ENCODE measurements around the gene GRID1.

GRID1 gene

GRCh38 chr10:85658518-85658917 lies 708.1 kb downstream of the GRID1 start:
- no peak for DNase-seq

DNA sequence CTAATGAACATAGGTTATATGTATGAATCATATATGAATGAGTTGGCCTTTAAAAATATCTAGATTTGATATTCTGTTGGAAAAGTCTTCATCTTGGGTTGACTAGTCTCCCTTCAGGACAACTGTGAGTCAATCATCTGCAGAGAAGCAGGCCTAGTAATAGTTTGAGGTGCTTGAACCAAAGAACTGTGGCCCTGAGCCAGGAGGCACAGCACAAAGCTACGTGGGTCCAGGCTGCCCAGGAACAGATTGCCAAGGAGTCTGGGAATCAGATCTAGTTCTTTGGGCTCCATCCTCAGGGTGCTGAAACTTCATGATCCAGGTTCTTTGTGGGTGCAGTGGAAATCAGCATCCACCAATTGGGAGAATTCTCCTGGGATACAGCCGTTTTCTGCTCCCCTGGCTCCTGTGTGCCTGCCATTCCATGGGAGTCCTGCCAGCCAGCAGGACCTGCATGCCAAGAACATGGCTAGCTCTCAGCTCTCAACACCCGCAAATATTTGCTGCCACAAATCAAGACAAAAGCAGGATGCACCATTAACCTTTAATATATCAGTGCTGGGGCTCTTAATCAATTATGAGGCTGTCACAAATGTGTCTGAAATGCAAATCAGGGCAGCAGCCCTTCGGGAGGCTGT lies 709.0 kb downstream of the GRID1 start:
- DNase-seq: no peak

DNA sequence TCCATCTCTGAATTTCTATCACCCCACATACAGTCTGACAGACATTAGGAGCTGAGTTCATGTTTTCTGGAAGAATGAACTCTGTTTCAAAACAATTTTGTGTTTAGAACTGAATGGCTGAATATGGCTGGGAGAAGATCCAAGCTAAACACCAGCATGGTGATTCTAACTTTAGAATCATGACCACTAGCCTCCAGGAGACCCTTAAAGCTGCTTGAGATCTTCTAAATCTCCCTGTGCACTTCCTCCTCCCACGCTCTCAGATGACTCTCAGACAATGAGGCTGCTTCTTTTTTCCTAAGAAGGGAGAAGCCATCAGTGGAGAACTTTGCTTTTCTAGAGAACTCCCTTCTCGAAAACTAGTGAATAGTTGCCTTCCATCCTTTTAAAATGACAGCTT lies 711.2 kb downstream of the GRID1 start:
- DNase-seq: no peak

DNA sequence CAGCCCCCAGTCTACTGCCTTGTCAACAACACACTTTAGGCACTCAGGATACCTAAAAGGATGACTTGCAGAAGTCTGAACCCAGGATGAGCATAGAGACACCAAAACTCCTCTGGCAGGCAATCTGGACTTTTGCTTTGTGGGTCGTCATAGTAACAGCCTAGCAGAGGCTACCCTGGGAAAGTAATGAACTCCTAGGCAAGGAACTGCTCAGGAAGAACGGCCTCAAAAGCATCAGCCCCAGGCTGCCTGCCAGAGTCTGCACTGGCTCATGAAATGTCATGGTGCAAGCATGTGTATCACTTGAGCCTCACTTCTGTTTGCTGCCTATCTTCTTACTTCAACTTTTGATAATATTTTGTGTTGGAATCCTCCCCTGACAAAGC lies 715.1 kb downstream of the GRID1 start:
- DNase-seq: no peak

GRCh38 chr10:85650791-85651496 lies 715.7 kb downstream of the GRID1 start:
- DNase-seq: no peak

DNA sequence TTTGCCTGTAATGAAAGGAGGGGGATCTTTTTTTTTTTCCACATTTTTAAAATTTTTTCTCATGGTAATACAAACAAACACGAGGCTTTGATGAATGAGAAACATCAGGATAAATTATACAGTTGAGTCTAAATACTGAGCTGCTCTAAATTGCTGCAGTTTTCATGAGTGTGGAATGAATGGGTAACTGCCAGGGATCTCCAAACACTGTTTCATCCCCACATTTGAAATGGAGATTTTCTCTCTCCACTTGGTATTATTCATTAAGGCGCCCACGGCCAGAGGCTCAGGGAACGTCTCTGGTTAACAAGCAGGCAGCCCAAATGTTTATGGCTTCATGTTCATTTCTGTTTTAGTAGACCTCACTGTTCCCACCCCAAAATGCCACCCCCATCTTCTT lies 717.1 kb downstream of the GRID1 start:
- no peak for DNase-seq

DNA sequence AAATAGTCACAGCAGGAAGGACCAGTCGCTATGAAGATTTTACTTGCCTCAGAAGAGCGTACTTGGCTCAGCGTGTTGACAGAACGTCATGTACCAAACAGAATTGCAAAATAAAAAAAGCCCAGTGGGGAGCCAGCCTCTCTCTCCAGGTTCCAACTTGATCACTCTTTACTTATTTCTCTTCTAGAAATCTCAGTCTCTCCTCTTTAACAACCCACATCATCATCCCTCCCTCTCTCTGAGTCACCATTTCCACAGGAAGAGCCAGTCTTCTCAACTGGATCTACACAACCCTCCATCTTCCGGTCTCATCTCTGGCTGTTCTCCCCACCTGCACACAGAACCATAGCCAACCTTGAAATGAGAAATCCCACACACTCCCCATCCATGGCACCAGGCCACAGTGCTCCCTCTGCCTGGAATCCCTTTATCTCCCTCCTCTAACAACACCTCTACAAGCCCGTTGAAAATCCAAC lies 718.3 kb downstream of the GRID1 start:
- DNase-seq: no peak

DNA sequence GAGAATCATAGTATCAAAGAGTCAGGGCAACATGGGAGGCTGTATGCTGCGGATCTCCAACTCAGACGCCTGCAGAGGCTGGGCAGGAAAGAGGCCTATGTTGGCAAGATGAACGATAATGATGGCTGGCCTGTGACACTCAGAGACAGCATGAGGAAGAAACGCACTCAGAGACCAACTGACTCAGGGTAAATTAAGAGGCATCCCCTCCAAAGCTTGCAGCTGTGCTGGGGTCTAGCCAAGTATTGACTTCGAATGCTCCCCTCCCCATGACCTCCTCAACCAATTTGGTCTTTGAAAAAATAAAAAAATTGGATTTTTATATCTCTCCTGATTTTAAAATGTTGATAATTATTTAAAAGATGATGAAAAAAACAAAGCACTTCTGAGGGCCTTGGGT lies 718.9 kb downstream of the GRID1 start:
- no peak for DNase-seq

DNA sequence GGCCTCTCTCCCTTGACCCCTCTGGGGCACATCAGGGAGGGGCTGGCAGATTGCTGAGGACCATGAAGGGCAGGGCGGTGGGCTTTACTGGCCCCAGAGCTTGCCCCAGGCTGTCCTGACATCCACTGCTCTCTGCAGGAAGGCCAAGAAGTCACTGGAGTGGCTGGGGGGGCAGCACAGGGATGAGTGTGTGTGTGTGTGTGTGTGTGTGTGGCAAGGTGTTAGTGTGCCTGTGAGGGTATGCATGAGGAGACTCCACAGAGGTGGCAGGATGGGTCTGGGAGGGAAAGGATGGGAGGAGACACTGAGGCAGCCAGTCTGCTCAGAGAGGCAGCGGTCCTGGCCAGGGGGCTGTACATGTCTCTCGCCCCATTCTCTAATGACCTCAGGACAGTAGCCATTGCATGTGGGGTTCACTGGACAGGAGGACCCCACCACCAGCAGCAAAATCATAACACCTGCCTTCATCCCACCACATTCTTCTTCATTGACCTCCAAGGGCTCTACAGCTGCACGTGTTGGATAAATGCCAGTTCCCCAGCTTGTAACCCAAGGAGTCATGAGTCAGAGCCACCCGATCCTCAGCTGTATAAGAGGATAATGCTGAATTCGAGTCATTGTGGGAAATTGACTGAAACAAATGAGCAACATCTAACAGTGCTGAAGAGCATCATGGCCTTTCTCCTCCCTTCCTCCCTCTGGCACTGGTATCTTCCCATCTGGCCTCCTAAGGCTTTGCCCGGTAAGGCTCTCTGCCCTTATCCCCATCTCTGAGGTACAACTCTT lies 720.5 kb downstream of the GRID1 start:
- DNase-seq: no peak

GRCh38 chr10:85645053-85645452 lies 721.5 kb downstream of the GRID1 start:
- DNase-seq: no peak

- DNase-seq: no peak
These were observed 722.6 kb downstream of the GRID1 start for GRCh38 chr10:85643845-85644525.

- DNase-seq: no peak
These were observed 723.3 kb downstream of the GRID1 start for GRCh38 chr10:85643171-85643844.

DNA sequence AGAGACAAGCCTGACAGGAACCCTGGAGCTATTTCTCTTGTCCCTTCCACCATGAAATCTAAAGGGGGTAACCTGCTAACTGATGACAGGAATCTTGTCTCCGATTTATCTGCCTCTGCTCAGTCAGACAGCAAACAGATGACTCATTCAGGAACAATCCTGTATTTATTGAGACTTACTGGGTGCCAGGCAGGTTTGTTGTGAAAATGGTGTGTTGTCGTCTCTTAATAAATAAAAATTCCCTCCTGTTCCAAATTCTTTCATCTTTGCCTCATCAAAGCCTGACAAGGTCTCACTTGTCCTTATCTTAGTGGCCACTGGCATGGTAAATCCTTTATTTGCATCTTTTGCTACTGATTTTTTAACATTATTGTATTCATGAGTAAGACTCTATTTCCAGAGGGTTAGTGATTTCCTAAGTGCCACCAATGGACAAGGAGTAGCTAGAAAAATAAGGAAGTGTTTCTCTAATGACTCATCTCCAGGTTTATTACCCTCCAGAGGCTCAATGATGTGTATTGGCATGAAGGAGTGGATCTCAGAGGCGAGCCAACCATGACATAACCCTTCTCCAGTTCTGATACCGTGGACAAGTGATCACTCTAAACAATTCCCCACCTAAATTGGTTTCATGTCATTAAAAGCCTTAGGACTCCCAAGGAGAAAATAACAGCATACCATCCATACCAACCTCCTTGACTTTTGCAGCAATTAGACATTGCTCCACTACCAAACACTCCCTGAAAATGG lies 724.0 kb downstream of the GRID1 start:
- no peak for DNase-seq

DNA sequence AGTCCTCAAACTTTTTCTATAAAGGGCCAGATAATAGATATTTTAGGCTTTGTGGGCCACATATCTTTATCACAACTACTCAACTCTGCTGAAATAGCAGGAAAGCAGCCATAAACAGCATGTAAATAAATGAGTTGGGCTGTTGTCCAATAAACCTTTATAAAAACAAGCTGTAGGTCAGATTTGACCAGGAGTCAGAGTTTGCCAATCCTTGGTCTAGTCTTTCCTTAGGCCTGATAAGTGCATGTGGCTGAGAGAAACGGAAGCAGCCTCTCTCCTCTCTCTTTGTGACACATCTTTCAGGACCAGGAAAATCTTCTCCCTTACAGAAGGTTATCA lies 724.5 kb downstream of the GRID1 start:
- no peak for DNase-seq

DNA sequence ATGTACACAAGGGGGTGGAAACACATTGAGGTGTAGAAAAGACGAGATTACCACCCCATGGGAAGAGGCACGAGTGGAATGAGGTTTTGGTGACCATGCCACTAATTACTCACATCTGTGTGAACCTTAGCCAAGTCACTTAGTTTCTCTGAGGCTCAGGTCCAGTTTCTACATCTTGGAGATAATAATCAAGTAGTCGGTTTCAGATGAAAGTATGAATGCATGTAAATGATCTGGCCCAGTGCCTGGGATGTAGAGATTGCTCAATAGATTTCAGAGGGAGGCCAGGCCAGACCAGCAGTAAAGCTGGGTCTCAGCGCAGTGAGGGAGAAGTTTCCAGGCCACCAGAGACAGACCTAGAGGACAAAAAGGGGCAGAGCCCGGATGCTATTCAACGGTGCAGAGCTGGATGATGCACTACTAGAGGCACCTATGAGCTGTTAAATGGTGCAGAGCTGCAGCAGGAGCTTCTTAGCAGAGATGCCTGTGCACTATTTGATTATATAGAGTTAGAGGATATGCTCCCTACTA lies 725.1 kb downstream of the GRID1 start:
- no peak for DNase-seq

DNA sequence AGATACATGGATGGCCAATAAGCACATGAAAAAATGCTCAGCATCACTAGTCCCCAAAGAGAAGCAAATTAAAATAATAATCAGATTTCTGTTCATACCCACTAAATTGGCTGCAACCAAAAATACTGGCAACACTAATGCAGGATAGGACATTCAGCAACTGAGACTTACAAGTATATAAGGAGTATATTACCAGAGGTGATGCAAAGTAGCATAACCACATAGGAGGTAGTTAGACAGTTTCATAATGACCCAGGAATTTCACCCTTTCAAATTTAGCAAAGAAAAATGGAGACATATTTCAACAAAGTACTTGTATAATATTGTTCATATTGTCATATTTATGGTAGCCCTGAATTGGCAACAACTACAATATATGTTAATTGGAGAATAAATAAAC lies 727.8 kb downstream of the GRID1 start:
- DNase-seq: no peak

DNA sequence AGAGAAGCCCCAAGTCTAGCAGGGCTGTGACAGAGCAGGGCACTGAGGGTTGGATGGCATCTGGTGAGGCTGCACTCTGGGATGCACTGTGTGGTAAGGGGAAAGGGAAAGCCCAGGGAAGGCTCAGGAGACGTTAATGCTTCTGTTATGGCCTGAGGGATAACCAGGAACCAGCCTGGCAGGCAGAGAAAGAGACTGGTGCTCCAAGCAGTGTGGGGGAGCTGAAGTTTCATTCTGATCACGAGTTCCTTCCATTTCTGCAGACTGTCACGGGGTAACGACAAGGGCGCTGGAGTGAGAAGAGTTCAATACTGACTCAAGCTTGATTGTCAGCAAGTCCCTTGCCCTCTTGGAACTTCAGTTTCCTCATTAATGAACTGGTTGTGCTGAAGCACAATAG lies 730.9 kb downstream of the GRID1 start:
- DNase-seq: no peak

DNA sequence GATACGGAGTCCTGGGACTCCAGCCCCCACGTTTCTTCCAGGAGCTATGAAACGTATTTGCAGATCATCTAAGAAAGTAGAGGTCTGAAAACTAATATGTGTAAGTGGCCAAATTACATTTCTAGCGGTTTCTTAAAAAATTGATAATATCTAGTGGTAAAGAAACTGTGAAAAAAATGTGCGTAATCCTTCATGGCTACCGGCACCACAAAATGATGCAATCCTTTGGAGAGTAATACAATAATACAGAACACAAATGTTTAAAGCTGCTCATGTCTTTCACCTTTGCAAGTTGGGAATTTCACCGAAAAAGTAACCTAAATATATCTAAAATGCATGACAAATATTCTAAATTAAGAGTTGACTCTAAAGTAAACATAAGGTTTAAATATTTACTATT lies 742.1 kb downstream of the GRID1 start:
- DNase-seq: no peak

DNA sequence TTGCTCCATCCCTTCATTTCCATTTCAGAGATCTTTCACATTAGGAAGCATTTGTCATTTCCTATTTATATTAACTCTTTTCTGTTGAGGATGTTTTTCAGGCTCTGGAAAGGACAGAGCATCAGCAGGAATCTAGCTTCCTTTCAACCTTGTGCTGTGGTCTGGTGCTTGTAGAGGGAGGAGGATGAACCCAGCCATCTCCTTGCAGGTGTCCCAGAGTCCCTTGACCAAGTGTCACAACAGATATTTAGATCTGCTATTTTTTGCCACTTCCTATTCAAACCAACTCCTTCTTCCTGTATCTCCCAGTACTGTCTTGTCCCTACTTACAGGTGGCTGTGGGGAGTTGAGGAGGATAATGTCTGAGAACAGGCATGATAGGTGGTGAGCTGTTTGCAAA lies 742.8 kb downstream of the GRID1 start:
- DNase-seq: no peak

DNA sequence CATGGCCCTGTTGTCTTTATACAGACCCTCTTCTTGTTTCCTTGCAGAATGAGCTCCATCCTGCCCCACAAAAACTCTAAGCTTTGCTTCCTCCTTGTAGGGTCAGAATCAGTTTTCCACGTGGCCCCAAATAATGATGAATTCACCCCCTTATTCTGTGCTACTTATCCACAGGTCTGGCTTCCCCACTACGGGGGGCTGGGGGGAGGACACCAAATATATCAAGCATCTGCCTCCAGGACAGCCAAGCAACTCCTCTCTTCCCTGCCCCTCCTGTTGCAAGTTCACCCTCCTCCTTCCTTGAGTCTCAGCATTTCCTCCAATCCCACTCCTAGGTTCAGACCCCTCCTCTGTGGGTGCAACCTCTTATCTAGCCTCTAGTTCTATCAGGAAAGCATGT lies 743.3 kb downstream of the GRID1 start:
- no peak for DNase-seq

DNA sequence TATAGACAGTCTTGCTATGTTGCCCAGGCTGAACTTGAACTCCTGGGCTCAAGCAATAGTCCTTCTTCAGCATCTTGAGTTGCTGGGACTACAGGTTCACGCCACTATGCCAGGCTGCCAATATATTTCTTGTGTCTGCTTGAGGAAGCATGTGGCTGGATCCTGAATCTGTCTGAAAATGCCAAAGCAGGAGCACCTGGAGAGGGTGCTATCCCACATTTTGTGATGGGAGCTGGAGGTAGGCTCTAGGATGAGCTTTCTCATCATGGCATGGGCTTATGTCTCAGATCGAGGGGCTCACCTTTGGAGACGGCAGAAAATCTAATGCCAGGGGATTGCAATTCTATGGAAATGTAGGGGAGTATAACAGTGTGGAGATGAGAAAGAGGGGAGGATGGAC lies 744.2 kb downstream of the GRID1 start:
- no peak for DNase-seq

DNA sequence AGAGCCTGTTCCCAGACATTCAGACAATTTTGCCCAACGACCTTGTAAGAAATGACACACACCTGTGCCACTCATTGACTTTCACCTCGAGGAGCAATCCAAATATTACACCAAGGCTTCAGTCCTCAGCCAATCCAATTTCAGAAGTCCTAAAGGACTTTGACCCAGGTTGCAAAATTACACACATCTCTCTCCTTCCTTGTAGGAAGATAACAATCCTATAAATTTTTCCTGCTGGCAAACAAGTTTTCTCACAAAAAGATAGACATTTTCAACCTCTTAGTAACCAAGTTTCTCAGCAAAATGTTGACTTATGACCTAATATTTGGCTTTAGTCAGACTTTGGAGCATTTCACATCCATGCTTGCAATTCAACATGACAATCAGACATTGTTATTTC lies 745.0 kb downstream of the GRID1 start:
- no peak for DNase-seq
